ENCODE data around the gene SPAM1. TPM values are rescaled to one million over a fixed set of nuclear protein-coding genes. Genes with fewer than 3 reads are reported as not detected.

SPAM1 gene
- total RNA-seq, 4 donors from 2014 or later: not detected

DNA sequence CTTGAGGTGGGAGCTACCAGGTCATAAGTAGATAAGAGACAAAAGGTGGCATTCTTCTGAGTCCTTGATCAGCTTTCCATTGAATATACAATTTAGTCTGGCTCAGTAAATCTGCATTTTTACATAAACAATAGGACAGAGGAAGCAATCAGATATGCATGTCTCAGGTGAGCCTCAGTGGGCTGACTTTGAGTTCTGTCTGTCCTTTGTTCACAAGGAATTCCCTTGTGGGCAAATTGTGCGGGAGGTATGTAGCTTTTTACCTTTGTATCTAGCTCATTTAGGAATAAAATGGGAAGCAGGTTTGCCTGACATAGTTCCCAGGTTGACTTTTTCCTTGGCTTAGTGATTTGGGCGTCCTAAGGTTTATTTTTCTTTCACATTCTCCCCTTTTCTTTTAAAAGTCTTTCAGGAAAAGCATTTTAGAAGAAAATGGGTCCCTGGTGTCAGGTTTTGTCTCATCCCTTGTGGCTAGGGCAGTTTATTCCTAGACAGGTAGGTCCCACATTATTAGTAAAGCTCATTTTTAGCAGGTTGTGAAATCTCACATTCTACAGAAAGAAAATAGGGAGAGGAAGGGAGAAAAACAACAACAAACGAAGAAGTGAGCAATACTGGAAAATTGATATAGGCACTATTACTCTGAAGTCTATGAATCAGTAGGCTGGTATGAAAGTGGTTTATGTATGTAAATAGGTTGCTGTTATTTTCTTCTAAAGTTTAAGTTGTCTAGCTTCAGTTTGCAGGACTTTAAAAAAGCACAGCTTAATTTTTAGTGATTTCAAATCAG is 16.5 kb downstream of the SPAM1 start:
- Histone ChIP-seq H3K36me3 (no peaks in the 10 kb centered on the region), H3K27ac (no peak overlapping the region), H3K4me3 (no peak overlapping the region), H3K27me3 (no peaks in the 10 kb centered on the region), H3K4me1 (no peaks in the 10 kb centered on the region), H3K9me3 (no peaks in the 10 kb centered on the region)
- ATAC-seq (no peak), DNase-seq (no peak)
- in situ Hi-C loops (cut with MboI; ENCODE audit: low sequenced_read_pairs in 4 of 4) (no loop called here), intact Hi-C loops (cut with DNase I; ENCODE audit: low total_unique reads) (no loop called here)
- TF ChIP-seq, protein P1, sequence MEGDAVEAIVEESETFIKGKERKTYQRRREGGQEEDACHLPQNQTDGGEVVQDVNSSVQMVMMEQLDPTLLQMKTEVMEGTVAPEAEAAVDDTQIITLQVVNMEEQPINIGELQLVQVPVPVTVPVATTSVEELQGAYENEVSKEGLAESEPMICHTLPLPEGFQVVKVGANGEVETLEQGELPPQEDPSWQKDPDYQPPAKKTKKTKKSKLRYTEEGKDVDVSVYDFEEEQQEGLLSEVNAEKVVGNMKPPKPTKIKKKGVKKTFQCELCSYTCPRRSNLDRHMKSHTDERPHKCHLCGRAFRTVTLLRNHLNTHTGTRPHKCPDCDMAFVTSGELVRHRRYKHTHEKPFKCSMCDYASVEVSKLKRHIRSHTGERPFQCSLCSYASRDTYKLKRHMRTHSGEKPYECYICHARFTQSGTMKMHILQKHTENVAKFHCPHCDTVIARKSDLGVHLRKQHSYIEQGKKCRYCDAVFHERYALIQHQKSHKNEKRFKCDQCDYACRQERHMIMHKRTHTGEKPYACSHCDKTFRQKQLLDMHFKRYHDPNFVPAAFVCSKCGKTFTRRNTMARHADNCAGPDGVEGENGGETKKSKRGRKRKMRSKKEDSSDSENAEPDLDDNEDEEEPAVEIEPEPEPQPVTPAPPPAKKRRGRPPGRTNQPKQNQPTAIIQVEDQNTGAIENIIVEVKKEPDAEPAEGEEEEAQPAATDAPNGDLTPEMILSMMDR (IDR thresholded peaks at IDR 0.05 in 4 of 5, conservative IDR thresholded peaks at IDR 0.05 in 1 of 5): no peak

DNA sequence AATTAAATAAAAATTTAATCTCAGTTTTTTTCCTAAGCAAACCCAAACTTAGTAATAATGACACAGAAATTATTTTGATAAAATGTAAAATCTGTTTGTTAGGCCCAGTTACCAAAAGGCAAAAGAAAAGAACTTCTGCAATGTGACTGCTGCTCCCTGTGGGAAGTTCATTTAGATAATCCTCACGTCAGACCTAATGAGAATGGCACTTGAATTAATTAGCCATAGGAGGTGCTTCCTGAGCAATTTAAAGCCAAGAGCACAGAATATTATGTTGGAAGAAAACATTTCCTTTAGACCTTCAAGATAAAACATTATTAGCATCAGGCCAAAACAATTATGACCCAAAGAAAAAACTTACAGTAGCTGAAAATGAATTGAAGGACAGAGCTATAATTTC is 19.4 kb downstream of the SPAM1 start:
- DNase-seq (no peak), ATAC-seq (no peak)
- H3K27me3 ChIP-seq: no peaks in the 10 kb centered on the region
- TF ChIP-seq POLR2A (IDR thresholded peaks at IDR 0.05): no peak
- TF ChIP-seq, protein P1 (IDR thresholded peaks at IDR 0.05 in 4 of 5, conservative IDR thresholded peaks at IDR 0.05 in 1 of 5): no peak
- no peak overlapping the region for H3K27ac ChIP-seq
- no peaks in the 10 kb centered on the region for H3K9me3 ChIP-seq
- no peaks in the 10 kb centered on the region for H3K36me3 ChIP-seq
- in situ Hi-C loops (cut with MboI; ENCODE audit: low sequenced_read_pairs in 4 of 4) (no loop called here), intact Hi-C loops (cut with DNase I; ENCODE audit: low total_unique reads) (no loop called here)
- H3K4me3 ChIP-seq: no peak overlapping the region
- H3K4me1 ChIP-seq: no peaks in the 10 kb centered on the region

DNA sequence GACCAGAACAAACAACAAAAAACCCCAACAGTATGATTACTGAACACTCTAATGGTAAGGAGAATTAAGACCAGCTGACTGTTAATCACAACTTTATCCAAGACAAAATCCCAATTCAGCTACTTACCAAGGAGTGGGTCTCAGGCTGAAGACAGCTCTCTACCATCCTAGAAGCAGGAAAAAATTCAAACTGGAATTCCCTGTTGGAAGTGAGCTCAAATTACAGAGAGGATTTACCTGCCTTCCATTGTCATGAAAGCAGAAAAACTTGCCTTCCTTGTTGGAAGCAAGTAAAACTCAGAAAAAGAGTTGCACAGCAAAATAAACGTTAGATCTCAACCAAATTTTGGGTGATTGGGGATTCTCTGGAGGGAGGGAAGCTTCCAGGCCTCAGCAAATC is 20.9 kb downstream of the SPAM1 start:
- ATAC-seq: no peak
- H3K4me1 ChIP-seq: no peaks in the 10 kb centered on the region
- no peaks in the 10 kb centered on the region for H3K36me3 ChIP-seq
- H3K27me3 ChIP-seq: no peaks in the 10 kb centered on the region
- no peak for TF ChIP-seq POLR2A (IDR thresholded peaks at IDR 0.05)
- TF ChIP-seq, protein P1 (IDR thresholded peaks at IDR 0.05 in 4 of 5, conservative IDR thresholded peaks at IDR 0.05 in 1 of 5): no peak
- H3K9me3 ChIP-seq: no peaks in the 10 kb centered on the region
- no peak for DNase-seq
- in situ Hi-C loops (cut with MboI; ENCODE audit: low sequenced_read_pairs in 4 of 4) (no loop called here), intact Hi-C loops (cut with DNase I; ENCODE audit: low total_unique reads) (no loop called here)
- H3K4me3 ChIP-seq: no peak overlapping the region
- H3K27ac ChIP-seq: no peak overlapping the region

DNA sequence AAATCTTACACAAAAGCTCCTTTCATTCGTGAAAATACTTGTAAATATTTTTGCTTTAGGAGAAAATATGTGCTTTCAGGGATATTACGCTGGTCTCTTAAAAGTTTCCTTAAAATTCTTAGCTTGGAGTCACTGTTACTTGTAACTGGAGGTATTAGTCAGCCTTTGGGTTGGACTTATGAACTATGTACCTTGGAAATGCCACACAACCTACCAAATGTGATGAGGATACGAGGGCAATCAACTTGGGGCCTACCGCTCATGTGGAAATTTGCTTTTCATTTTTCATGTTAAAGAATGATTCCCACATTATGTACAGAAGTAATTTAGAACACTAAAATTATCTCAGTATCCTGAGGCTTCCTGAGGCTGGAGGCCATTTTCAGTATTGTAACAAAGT is 23.1 kb downstream of the SPAM1 start:
- H3K27me3 ChIP-seq: no peaks in the 10 kb centered on the region
- H3K4me1 ChIP-seq: no peaks in the 10 kb centered on the region
- no peaks in the 10 kb centered on the region for H3K9me3 ChIP-seq
- no peak overlapping the region for H3K27ac ChIP-seq
- TF ChIP-seq, protein P1 (IDR thresholded peaks at IDR 0.05 in 4 of 5, conservative IDR thresholded peaks at IDR 0.05 in 1 of 5): no peak
- TF ChIP-seq POLR2A (IDR thresholded peaks at IDR 0.05): no peak
- no peak overlapping the region for H3K4me3 ChIP-seq
- no peaks in the 10 kb centered on the region for H3K36me3 ChIP-seq
- DNase-seq: no peak
- no peak for ATAC-seq
- intact Hi-C loops (cut with DNase I; ENCODE audit: low total_unique reads): no loop called here
- in situ Hi-C loops (cut with MboI; ENCODE audit: low sequenced_read_pairs in 4 of 4): no loop called here
